ENCODE measurements around the gene CDC16.

DNA sequence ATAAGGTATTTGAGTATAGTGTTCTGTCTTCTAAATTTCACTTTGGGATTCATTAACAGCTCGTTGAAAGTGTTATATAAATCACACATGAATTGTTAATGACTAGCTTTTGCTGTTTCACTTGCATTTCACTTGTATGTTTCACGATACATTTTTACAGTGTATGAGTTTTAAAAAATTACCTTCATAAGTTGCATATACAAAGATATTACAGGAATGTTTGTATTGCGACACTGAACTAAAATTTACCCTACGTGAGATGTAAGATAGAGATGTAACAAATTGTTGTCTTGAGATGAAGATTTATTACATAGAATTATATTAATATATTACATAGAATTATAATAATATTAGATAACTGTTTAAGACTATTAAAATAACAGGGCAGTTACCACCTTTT lies 1.5 kb downstream of the CDC16 start:
- TF ChIP-seq POLR2A (IDR thresholded peaks at IDR 0.05), result no peak
- TF ChIP-seq, protein P1, sequence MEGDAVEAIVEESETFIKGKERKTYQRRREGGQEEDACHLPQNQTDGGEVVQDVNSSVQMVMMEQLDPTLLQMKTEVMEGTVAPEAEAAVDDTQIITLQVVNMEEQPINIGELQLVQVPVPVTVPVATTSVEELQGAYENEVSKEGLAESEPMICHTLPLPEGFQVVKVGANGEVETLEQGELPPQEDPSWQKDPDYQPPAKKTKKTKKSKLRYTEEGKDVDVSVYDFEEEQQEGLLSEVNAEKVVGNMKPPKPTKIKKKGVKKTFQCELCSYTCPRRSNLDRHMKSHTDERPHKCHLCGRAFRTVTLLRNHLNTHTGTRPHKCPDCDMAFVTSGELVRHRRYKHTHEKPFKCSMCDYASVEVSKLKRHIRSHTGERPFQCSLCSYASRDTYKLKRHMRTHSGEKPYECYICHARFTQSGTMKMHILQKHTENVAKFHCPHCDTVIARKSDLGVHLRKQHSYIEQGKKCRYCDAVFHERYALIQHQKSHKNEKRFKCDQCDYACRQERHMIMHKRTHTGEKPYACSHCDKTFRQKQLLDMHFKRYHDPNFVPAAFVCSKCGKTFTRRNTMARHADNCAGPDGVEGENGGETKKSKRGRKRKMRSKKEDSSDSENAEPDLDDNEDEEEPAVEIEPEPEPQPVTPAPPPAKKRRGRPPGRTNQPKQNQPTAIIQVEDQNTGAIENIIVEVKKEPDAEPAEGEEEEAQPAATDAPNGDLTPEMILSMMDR (IDR thresholded peaks at IDR 0.05), result no peak

Measured in Peyer's patch (tissue), 4 donors.